NCI-H2227 (cell line): Measurements from ENCODE around the gene MTUS2.

ENCODE experiments used
- DNase-seq: peaks from one replicate; lab custom pipeline; 2025; ENCODE audit not compliant: unreplicated experiment; lab: John Stamatoyannopoulos, UW

The MTUS2 gene

DNA sequence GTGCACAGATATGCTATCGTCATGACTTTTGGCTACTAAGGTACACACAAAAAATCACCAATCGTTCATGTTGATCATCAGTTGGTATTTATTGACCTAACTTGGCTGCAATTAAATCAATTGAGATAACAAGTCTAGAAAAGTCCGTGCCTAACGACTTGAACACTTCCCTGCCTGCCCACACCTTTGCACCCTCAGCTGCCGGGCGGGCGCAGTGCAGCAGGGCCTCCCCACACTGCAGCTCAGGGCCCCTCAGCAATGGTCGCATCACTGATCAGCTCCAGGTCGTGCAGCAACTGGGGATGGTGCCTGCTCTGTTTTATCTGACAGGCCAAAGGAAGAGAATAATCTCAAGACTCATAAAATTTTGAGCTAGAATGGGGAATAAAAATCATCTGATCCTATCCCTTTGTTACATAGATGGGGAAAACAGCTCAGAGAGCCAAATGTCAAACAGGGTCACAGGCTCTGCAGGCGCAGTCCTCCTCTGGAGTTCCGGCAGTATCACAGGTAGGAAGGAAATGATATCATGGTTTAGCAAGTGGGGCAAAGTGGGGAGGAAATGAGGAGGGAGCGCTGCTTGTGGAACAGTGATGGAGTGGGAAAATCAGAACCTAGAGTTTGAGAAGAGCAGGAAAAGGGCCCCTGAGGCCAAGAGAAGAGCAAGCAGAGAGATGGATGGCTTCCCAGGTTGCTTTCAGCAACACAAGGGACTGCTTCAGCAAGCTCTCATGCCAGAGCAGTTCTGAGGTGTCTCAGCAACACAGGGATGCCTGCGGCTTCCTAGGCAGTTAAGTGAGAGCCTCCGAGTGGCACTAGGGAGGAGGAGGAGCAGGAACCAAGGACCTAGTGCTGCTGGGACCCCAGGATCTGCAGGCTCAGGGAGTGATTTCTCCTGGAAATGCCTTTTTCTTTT, 717.9 kb downstream of the MTUS2 start:
- no peak for DNase-seq

GRCh38 chr13:29538652-29539040, 718.5 kb downstream of the MTUS2 start:
- no peak for DNase-seq

DNA sequence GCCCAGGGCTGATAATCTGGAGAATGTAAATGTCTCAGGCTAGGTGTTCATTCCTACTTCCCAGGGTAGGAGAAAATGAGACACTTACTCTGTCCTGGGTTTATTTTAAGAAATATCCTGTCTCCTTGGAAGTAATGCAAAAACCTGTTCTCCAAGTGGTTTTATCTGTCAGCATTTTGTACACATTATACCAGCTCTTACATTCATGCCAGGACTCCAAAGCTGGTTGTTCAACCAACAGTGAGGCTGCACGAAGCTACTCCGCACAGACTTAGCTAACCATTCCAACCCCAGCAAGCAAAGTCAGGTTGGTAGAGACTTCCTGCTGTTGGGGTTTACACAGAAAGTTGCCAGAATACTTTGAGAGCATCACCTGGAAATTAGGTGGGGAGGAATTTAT, 719.7 kb downstream of the MTUS2 start:
- DNase-seq, result no peak

DNA sequence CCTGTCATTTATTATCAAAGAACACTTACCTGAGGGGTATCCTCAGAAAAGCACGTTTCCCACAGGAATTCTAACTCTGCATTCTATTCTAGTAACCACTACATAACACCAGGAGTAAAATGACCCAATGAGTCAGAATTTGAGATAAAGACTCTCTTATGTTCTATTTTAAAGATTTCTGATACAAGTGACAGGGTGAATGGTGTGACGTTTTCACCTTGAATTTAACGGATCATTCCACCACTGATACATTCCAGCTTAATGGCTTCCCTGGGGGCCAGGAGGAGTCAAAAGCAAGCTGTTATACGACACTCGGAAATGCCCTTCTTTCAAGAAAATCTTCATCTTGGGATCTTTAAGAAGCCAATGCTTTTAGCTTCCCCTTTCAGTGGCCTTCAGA, 720.2 kb downstream of the MTUS2 start:
- no peak for DNase-seq

DNA sequence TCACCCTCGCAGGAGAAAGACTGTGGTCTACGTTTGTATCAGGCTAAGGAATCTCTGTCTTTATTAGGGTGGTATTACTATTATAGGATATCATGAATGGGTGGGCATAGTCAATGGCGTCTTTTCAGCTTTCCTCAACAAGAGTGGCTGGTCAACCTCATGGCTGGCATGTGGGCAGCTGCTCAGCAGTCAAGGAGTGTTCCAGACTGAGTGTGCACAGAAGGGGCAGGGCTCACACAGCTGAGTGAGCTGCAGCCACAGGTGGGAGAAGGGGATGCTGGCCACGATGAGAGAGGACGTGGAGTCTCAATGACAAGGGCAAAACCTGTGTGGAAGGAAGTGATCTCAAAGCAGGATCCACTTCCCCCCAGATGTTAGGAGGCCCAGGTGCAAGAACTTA, 720.7 kb downstream of the MTUS2 start:
- DNase-seq, result no peak

DNA sequence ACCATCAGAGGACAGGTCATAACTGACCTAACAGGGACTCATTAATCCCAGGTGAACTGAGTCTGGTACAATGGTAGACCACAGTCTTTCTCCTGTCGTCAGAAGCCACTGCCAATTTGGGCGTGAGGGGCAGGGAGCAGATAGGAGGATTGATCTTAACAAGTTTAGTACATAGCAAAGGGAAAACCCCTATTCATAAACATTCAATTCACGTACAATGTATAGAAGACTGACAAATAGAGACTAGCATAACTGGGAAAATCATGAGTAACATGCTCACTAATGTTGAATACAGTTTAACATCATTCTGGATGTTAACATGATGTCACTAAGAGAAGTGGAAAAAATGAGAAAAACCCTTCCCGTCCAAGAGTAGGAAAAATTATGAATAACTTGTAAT, 721.3 kb downstream of the MTUS2 start:
- no peak for DNase-seq

- no peak for DNase-seq
Measured at GRCh38 chr13:29542381-29542780, 722.2 kb downstream of the MTUS2 start.

DNA sequence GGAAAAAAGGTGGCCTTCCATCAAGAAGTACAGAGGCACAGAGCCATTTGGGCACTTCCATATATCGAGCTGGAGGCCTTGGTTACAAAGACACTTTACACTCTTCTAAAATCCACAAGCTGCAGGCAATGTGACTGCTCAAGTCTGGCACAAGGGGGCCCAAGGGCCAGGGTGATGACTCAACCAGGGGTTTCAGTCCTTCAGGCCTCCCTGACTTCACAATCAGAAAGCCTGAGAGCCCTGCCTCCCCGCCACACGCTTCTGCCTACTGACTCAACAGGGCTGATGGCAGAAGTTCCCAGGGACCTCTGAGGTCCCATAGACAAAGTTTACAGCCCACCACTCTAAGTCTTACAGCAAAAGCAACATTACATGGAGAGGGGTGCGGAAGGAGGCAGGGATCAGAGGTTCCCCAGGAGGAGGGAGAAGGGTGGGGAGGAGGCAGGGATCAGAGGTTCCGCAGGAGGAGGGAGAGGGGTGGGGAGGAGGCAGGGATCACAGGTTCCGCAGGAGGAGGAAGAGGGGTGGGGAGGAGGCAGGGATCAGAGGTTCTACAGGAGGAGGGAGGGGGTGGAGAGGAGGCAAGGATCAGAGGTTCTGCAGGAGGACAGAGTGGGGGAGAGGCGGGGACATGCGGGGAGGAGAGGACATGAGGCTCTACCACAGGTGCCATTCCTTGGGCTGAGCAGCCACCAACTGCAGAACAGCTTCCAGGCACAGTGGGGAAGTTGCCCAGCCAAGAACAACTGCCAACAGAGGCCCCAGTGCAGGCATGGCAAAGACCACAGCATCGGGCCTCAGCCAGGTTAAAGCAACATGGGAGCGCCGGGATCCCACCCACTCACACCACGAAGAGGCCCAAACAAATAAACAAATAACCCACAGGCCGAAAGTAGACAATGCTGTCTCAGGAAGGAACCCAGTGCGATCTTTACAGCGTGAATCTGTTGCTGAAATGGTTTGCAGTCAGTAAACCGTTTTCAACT, 723.4 kb downstream of the MTUS2 start:
- DNase-seq, result no peak

DNA sequence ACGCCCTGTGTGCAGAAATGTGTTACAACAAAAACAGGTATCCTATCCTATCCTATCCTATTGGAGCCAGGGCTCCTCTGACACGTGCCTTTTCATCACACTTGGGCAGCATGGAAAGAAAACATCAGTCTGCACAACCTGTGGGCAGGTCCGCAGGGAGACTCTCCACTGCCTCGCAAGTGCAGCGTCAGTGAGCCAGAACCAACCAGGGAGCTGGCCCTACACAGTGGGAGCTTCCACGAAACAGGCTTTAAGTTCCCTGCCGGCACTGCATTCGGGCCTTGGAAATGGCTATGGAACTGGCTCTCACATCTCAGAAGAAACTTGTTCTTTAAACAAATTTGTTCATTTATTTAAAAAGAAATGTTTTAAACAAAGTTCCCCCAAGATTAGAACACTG, 725.8 kb downstream of the MTUS2 start:
- no peak for DNase-seq

- no peak for DNase-seq
Measured at GRCh38 chr13:29546662-29547061, 726.5 kb downstream of the MTUS2 start.

GRCh38 chr13:29547153-29547552, 727.0 kb downstream of the MTUS2 start:
- DNase-seq, result no peak

DNA sequence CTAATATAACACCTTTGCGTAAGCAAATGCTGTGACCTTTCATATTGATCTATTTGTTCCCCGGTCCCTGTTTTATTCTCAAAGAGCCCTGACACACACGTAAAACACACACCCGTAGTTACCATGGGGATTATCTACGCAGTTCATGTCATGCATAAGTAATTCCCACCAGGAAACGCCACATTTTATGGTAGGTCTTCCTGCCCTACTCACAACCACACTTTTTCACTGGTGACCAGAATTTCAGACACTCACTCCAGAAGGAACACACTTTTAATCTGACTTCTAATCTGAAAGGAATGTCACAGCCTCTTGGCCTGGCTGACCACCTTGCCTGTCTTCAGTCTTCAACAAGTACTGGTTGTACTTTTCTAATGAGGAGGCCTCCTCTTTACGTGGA, 728.6 kb downstream of the MTUS2 start:
- no peak for DNase-seq

DNA sequence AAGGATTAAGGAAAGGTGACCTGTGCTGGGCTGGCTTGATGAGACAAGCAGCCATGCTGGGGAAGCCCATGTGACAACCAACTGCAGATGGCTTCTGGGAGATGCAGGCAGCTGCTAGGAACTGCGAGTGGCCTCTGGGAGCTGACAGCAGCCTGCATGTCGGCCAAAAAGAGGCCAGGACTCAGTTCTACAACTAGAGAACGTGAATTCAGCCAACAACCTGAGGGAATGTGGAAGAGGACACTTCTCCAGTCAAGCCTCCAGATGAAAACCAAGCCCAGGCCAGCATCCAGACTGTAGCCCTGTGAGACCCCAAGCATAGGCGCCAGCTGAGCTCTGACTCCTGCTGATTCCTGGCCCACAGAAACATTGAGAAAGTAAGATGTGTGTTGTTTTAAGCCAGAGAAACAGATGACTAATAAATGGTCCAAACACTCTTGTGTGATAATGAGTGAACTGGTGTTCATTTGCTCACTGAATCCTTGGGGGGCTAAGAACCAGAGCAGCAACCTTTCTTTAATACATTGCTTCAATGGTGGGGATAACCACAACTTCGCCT, 730.4 kb downstream of the MTUS2 start:
- no peak for DNase-seq

DNA sequence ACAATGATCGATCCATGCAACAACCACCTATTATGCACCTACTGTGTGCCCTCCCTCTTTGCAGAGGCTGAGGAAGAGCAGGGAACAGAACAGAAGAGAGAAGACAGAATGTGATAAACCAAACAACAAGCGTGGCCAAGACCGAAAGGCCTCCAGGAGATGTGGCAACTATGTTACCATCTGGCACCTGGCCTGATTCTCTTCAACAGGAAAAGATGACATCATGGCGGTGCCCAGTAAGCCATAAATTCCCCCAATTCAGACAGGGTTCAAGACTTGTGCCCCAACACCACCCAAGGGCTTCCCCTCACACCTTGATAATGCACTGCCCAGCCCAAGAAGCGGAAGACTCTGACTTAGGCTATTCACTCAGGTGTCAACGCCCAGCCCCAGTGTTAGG, 731.1 kb downstream of the MTUS2 start:
- DNase-seq, result no peak
